ENCODE results near the gene MYLIP.

MYLIP gene

DNA sequence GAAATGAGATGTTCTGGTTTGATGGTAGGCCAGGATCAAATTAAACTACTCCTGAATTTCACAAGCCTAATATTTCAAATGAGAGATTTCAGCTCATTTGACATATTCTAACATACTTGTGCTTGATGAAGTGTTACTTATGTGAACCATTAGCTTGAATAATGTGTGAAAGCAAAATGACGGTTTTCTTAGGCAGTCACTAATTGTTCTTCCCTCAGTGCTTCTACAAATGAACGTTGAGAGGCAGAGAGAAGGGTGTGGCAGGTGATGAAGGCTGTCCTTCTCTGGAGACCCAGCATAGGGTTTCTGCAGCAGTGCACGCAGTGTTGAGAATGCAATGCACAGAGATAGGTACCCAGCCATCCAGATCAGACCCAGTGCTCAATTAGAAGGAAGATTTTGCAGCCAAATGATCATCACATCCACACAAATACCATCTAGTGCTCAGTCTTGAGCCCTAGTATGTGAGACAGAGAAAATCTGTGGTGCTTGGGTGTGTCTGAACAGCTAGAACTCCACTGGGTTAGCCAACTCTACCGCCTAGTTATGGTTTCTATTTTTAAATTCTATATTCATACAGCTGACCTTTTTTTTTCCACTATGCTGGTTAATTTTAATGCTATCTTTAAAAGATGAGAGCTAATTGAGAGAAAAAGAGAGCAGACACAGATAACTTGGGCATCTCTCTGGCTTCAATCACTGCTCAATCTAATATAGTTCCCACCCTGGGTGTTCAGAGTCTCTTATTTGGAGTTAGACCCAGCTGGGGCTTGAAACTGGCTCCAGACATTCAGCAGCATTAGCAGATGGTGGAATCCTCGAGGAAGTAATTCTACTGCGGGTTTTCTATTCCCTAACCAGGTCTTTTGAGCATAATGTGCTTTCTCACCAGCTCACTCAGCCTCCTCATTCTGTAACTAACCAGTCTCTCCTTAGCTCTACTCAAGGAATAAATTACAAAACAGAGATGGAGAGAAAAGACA, 4.4 kb upstream of the MYLIP start:
- TF ChIP-seq GATA2 (IDR thresholded peaks at IDR 0.05; ENCODE audit: low read depth, low read length) (no peak), GATA3 (IDR thresholded peaks at IDR 0.05; ENCODE audit: low read depth, low read length) (no peak)

GRCh38 chr6:16126056-16126455, 2.8 kb upstream of the MYLIP start:
- TF ChIP-seq GATA3 (IDR thresholded peaks at IDR 0.05; ENCODE audit: low read depth, low read length) (no peak), GATA2 (IDR thresholded peaks at IDR 0.05; ENCODE audit: low read depth, low read length) (no peak)

- TF ChIP-seq GATA3 (IDR thresholded peaks at IDR 0.05; ENCODE audit: low read depth, low read length) (no peak), GATA2 (IDR thresholded peaks at IDR 0.05; ENCODE audit: low read depth, low read length) (no peak)
Measured at GRCh38 chr6:16126861-16127260, 2.0 kb upstream of the MYLIP start.

DNA sequence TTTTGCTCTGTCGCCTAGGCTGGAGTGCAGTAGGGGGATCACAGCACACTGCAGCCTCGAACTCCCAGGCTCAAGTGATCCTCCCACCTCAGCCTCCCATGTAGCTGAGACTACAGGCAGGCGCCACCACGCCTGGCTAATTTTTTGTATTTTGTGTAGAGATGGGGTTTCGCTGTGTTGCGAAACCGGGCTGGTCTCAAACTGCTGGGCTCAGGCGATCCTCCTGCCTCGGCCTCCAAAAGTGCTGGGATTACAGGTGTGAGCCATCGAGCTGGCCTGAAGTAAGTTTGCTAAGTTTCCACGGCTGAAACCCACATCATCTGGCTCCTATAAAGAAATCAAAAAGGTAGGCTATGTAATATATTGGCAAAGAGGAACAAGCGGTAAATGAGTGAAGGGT, 1.4 kb upstream of the MYLIP start:
- TF ChIP-seq GATA3 (IDR thresholded peaks at IDR 0.05; ENCODE audit: low read depth, low read length) (no peak), GATA2 (IDR thresholded peaks at IDR 0.05; ENCODE audit: low read depth, low read length) (no peak)

GRCh38 chr6:16129623-16130401, 926 bp downstream of the MYLIP start:
- TF ChIP-seq GATA2 (IDR thresholded peaks at IDR 0.05; ENCODE audit: low read depth, low read length): no peak
- TF ChIP-seq GATA3 (IDR thresholded peaks at IDR 0.05; ENCODE audit: low read depth, low read length): no peak

GRCh38 chr6:16130437-16130891, 1.6 kb downstream of the MYLIP start:
- no peak for TF ChIP-seq GATA2 (IDR thresholded peaks at IDR 0.05; ENCODE audit: low read depth, low read length)
- no peak for TF ChIP-seq GATA3 (IDR thresholded peaks at IDR 0.05; ENCODE audit: low read depth, low read length)

GRCh38 chr6:16130932-16131387, 2.1 kb downstream of the MYLIP start:
- no peak for TF ChIP-seq GATA2 (IDR thresholded peaks at IDR 0.05; ENCODE audit: low read depth, low read length)
- no peak for TF ChIP-seq GATA3 (IDR thresholded peaks at IDR 0.05; ENCODE audit: low read depth, low read length)

DNA sequence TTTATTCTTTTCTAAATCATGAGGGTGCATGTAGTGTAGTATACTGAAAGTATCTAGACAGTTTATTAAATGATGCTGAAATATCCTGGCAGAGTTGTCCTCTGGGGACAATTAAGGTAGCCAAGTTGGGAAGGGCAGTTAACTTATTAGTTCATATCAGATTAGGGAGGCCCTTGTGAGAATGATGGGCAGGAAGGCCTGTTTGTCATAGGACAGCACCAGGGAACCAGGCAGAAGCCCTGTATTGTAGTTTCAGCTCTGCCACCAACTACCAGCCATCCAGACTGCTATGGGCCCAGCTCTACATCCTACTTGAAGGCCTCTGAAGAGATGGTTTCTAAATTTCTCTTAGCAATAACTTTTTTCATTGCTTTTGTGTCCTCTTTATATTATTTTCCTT, 4.0 kb downstream of the MYLIP start:
- TF ChIP-seq GATA3 (IDR thresholded peaks at IDR 0.05; ENCODE audit: low read depth, low read length): no peak
- TF ChIP-seq GATA2 (IDR thresholded peaks at IDR 0.05; ENCODE audit: low read depth, low read length): 0 out of 2 replicates have a peak, but pooled peaks have one; percentile 11

DNA sequence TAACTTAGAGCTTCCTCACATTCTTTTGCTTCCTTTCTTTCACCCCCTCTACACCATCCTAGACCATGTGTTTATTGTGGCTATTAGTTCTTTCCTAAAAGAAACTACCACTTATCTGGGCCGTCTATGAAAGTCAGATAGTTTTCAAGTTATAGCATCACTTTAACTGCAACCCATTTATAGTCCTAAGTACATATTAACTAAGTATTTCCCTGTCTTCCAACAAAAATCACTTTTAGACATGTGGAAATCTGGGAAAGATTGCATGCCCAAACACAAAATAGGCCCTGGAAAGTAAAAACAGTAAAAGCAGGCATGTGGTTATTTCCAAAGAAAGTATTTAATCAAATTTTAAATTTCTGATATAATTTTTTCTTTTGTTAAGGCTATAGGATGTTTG, 5.5 kb downstream of the MYLIP start:
- TF ChIP-seq GATA2 (IDR thresholded peaks at IDR 0.05; ENCODE audit: low read depth, low read length) (no peak), GATA3 (IDR thresholded peaks at IDR 0.05; ENCODE audit: low read depth, low read length) (no peak)

- TF ChIP-seq GATA2 (IDR thresholded peaks at IDR 0.05; ENCODE audit: low read depth, low read length): no peak
Measured at GRCh38 chr6:16135066-16135465, 6.2 kb downstream of the MYLIP start.

GRCh38 chr6:16136091-16136490, 7.2 kb downstream of the MYLIP start:
- no peak for TF ChIP-seq GATA2 (IDR thresholded peaks at IDR 0.05; ENCODE audit: low read depth, low read length)

DNA sequence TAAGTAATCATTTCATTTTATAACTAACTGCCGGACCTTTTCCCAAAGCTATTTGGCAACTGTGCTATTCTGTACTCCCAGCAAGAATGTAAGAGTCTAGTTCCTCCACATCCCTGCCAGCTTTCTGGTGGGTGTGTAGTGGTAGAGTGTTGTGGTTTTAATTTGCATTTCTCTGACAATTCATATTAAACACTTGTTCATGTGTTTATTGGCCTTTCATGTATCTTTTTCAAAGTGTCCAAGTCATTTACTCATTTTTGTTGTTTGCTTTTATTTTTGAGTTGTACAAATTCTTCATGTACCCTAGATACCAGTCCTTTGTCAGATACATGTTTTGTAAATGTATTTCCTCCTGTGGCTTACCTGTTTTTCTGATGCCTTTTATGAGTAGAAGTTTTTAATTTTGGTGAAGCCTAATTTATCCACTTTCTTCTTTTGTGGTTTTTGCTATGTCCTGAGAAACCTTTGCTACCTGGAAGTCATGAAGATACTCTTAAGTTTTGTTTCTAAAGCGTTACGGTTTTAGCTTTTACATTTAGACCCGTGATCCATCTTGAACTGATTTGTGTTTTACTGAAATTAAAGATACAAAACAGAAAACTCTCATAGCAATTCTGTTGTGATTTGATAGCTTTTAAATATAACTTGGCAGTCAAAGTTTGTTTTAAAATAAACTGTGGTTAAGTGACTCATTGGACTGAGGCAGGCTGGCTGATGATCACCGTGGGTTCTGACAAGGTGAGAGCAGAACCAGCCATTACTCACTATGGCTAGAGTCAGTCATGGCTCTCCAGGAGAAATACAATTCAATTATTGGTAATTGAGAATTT, 8.0 kb downstream of the MYLIP start:
- TF ChIP-seq GATA3 (IDR thresholded peaks at IDR 0.05; ENCODE audit: low read depth, low read length) (no peak), GATA2 (IDR thresholded peaks at IDR 0.05; ENCODE audit: low read depth, low read length) (no peak)

GRCh38 chr6:16137451-16137801, 8.5 kb downstream of the MYLIP start:
- TF ChIP-seq GATA3 (IDR thresholded peaks at IDR 0.05; ENCODE audit: low read depth, low read length) (no peak), GATA2 (IDR thresholded peaks at IDR 0.05; ENCODE audit: low read depth, low read length) (no peak)

DNA sequence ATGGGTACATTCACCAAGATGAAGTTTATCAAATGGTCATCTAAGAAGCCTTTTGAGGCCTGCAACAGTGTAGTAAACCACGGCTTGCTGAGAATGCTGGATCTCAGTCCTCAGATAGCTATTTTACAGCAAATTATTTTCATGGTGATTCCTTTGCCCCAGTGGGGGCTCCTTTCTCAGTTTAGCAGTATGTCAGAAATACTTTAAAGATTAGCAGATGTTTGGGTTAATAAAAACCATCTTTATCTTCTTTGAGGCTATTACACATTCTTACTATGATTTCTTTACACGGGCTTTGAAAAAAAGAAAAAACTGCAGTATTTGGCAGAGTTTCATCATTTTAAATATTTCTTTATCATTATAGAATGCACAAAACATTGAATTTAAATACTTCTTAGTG, 10.7 kb downstream of the MYLIP start:
- no peak for TF ChIP-seq GATA3 (IDR thresholded peaks at IDR 0.05; ENCODE audit: low read depth, low read length)
- TF ChIP-seq GATA2 (IDR thresholded peaks at IDR 0.05; ENCODE audit: low read depth, low read length): no peak

All from SH-SY5Y (cell line).